ENCODE measurements around the gene ZNF296.
A peak's percentile ranks its signal among the peaks of the same experiment; 100 is the strongest.

The ZNF296 gene

DNA sequence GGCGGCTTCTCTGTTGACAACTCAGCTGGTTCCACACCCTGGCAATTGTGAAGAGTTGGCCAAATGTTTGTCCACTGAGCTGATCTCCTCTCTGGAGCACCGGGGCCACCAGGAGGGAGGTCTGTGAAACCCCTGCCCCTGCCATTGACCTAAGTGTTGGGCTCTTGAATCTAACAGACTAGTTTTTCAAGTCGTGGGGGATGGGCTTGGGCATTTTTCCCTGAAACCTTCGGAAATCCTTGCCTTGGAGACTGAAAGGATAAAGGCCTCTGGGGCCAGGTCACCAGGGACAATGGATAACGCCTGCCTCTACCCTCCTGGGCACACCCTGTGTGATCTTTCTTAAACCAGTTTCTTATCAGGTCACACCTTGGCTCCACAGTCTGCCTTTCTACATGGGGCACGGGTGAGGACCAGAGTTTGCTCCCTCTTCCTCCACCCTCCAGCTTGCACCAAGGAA lies 3.7 kb upstream of the ZNF296 start:
- DNase-seq (ENCODE audit: low spot score): no peak

DNA sequence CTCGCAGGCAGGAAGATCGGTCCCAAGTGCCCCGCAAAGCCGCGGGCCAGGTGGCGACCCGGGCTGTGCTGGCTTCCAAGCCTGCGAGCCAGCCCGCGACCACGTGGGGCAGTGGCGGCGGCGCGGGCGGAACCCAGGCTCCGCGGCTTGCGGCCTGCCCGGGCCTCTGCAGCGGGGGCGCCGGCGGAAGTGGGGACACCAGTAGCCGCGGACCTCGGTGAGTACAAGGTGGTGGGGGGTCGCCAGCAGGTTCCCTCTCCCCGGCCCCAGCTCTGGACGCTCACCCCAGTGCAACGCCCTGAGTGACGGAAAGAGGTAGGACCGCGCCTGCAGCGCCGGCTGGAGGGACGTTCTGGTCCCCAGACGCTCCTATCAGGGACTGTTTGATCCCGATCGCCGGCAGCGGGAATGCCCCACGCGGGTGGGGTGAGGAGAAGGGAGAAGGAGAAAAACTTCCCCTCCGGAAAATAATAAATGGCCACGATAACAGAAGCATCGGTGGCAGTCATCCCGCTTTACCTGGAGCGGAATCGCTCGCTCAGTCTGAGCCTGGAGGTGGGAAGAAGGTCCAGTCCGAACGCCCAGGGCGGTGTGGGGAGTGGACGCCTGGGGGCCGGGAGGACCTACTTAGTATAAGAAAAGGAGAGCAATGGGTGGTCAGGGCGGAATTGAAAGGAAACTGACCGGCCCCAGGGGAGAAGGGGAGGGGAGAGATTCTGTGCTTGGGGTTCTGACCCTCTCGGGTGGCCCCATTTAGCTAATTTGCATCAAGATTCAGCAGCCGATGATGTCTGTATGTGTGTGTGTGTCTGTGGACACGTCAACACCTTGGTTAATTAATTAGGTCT lies 3.0 kb upstream of the ZNF296 start, which contains the start of gene GEMIN7:
Gene GEMIN7, plus strand, starts transcription at position 198 of the 848 bp plus-strand sequence. CDS start 10,855 bp downstream, outside the sequence.
- DNase-seq (ENCODE audit: low spot score): peak; percentile 75

DNA sequence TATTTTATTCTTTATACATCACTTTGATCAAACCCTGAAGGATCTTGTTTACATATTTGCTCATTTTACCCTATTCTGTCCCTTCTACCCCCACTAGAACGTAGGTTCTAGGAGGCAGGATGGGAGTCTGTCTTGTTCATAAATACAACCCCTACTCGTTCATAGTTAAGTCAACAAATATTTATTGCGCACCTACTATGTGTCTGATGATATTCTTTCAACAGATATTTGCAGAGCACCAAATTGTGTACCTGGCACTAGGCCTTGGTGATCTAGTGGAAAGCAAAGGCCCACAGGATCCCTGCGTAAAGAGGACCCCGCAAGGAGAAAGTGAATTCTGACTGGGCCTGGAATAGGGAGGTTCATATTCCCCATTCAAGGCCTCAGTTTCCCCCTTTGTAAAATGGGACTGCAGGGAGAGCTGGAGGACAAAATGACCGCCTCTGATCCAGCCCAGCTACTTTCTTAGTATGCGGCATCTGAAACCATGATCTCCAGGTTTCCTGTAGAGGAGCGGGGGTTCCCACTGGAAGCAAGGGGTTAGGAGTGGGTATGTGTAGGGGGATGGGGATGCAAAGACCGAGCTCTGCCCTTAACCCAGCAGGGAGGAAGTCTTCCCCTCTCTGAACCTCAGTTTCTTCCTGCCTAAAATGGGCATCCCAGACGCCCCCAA lies 2.2 kb upstream of the ZNF296 start:
- DNase-seq (ENCODE audit: low spot score): no peak

DNA sequence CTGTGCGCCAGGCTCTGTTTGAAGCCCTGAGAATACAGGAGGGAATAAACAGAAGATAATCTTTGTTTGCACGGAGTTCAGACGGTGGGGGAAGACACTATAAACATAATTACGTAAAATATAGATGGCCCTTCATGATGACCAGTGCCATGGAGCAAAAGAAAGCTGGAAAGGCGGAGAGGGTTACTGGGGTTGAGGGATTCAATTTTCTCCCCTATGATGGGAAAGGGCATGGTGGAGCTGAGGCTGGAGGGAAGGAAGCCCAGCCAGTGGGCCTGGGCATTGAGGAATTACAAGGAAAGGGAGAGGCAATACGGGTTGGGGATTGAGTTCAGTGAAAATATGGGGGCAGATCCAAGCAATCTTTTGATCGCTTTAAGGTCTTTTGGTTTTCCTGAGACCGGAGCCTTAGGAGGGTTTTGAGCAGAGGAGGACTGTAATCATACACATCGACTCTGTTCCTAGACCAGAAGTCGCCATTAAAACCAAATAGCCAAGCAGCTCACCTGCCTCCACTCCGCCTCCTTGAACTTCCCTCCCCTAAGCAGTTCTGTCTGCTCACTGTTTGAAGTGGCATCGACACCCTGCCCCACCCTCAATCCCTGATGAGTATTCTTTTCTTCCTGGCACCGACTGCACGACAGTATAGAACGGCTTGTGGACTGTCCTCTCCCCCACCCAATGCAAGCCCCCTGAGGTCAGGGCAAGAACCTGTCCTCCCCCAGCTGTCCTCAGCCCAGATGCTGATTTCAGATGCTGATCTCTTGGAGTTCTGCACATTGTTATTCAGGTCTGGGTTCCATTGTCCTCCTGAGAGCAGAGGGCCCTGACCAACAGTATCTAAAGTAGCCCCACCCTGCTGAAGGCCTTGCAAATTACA lies 813 bp upstream of the ZNF296 start:
- peak; percentile 12 for DNase-seq (ENCODE audit: low spot score)

DNA sequence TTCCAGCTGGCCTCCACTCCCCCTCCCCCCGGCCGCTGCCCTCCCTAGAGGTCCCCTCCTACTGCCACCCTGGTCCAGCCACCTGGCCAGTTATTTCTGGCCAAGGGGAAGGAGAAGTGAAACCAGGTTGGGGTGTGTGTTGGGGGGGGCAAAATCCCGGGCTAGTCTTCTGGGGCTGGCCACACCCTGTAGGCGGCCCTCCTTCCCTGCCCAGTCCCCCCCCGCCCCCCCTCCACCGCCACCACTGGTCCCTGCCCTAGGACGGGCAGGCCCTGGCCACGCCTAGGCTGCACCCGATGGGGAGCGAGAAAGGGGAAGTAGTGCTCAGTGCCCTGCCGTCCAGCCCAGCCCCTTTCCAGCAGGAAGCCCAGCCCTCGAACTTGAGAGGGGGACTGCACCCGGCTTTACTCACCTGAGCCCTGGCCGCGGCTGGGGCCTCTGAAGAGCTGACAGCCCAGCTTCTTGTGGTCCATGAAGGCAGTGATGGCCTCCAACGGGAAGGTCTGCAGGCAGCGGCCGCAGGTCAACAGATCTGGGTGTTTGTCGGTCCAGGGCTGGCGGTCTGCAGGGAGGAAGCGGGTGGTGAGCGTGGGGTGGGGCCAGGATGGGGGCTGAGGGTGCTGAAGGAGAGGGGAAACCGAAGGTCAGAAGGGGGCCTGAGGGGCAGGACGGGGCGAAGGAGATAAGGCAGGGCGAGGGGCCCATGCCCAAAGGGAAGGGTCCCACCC lies 813 bp downstream of the ZNF296 start:
- peak; percentile 40 for DNase-seq (ENCODE audit: low spot score)

- DNase-seq (ENCODE audit: low spot score): no peak
These were observed 1.5 kb downstream of the ZNF296 start for GRCh38 chr19:45074744-45075300.

GRCh38 chr19:45071969-45072790 lies 4.1 kb downstream of the ZNF296 start:
- no peak for DNase-seq (ENCODE audit: low spot score)

- no peak for DNase-seq (ENCODE audit: low spot score)
These were observed 4.7 kb downstream of the ZNF296 start for GRCh38 chr19:45071545-45071938.

DNA sequence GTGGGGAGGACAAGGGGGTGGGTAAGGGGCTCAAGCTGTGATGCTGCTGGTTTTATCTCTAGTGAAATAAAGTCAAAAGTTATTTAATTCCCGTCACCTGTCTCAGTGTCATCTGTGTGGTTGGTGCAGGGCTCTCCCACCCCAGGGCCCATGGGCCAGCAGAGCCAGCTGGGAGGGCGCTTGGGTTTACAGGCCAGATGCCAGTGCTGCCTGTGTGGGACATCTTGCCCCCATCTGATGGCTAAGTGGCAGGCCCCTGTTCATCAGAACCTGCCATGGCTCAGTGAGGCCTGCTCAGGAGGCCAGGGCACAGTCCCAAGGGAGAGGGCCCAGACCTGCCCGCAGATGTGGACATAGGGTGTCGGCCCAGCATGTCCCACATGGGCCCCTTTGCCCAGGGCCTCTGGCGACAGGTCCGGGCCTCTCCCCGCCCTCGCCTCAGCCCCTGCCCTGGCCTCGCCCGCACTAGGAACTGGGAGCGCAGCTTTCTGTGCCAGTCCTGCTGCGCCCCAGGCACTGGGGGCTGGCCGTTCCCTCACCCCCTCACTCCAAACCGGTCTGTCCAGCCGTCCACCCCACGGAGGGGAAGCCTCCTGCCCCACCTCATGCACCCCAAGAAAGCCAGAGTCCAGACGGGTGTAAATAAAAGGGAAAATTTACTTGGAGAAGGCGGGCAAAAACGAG lies 5.3 kb downstream of the ZNF296 start:
- no peak for DNase-seq (ENCODE audit: low spot score)

GRCh38 chr19:45070214-45070613 lies 6.1 kb downstream of the ZNF296 start:
- DNase-seq (ENCODE audit: low spot score): no peak

- DNase-seq (ENCODE audit: low spot score): no peak
These were observed 7.2 kb downstream of the ZNF296 start for GRCh38 chr19:45069056-45069455.

GRCh38 chr19:45068041-45068440 lies 8.2 kb downstream of the ZNF296 start:
- DNase-seq (ENCODE audit: low spot score): no peak

GRCh38 chr19:45066921-45067661 lies 9.2 kb downstream of the ZNF296 start:
- no peak for DNase-seq (ENCODE audit: low spot score)

- DNase-seq (ENCODE audit: low spot score): no peak
These were observed 12.2 kb downstream of the ZNF296 start for GRCh38 chr19:45063851-45064801.

DNA sequence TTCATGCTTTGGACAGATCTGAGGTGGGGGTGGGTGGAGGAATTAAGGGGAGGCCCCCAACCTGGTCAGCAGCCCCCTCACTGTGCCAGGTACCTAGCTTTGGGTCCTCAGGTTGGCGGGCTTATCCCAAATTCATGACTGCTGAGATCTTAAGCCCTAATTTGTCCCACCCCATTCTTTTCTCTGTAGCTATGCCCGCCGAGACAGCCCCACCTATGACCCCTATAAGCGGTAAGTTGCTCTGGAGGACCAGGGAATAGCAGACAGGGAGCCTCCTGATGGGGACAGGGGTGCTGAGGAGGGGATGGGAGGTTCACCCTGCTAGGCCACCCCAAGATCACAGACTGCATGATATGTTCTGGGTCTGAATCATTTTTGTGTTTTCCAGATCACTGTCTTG lies 14.3 kb downstream of the ZNF296 start:
- no peak for DNase-seq (ENCODE audit: low spot score)

DNA sequence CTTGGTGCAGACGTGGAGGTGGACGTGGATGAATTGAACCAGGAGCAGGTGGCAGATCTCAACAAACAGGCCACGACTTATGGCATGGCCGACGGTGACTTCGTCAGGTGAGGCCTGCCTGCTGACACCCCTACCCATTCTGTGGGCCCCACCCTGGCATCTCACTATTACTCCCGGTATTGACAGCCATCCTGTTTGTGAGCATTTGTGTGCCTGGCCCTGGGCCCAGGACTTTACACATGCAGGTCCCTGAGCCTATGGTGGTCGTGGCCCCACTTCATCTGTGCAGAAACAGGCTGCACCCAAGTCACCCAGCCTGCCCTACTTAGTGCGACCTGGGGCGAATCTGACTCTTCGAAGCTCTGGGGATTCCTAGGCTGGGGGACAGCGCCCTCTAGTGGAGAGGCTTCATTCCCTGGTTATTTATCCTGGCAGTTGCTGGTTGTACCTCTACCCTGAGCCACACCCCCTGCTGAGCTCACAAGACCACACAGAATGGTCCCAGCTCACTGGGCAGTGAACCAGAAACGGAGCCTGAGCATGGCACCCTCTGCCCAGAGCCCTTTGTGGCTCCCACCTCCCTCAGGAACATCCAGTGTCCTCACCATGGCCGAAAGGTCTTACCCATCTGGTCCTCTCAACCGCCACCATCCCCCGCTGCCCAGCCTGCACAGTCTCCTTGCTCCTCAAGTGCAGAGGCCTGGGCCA lies 16.9 kb downstream of the ZNF296 start:
- DNase-seq (ENCODE audit: low spot score): peak; percentile 85

- DNase-seq (ENCODE audit: low spot score): no peak
These were observed 17.6 kb downstream of the ZNF296 start for GRCh38 chr19:45058622-45059159.

Data from CD4-positive, alpha-beta T cell treated with Interleukin-15 for 4 hours (primary cell).